Left ventricle myocardium superior (tissue), 1 donor: Measurements from ENCODE around the gene RTCB. TPM values are rescaled to one million over a fixed set of nuclear protein-coding genes. Genes with fewer than 3 reads are reported as not detected.

Experiments used
- ATAC-seq: fragments of 200-7000 bp; cut with Tn5 transposase; one replicate; pipeline ENCODE4 v1.9.1; 2020; ENCODE audit warnings: mild to moderate bottlenecking, moderate library complexity
- DNase-seq: peaks from one replicate; pipeline ENCODE4 v3.0.0-alpha.2; 2020
- intact Hi-C: fragments of 100-400 bp; cut with micrococcal nuclease; formaldehyde crosslinking; loops from one replicate; pipeline ENCODE4 v1.11.0; 2022
- long read RNA-seq: library from polyadenylated mRNA; unstranded; transcript quantifications from one replicate; pipeline ENCODE4 v2.0.0, GENCODE V29; 2021
- total RNA-seq: library from RNA; stranded (reverse); fragmentation: NEBNext Ultra II Directional; extraction: Animal tissue kit (Norgen Biotek cat#: 25700); gene quantifications from one replicate; pipeline ENCODE4 v1.2.1, GENCODE V29; 2021
- donor health status: DM: no; HTN: yes; CAD: no; lungs with severe emphysema.

Gene RTCB
- total RNA-seq = 43.0 TPM
- long read RNA-seq, transcript RTCB-201 (12 exons, 2,027 nt) = major isoform, 144 of 153 reads
- long read RNA-seq, partial matches to known transcripts = 4 of 153 reads
- long read RNA-seq, other reads (novel, unspliced or antisense) = 5 of 153 reads

GRCh38 chr22:32411829-32412592 is at the start of gene RTCB:
Gene RTCB, minus strand, starts transcription at chr22:32412247. Its CDS starts 91 bp downstream, at chr22:32412156.
- ATAC-seq (peak; percentile 95), DNase-seq (peak; percentile 95)
- intact Hi-C loops = no loop called here

GRCh38 chr22:32457031-32457430 is 45.0 kb upstream of the RTCB start:
- ATAC-seq = no peak
- intact Hi-C loops = no loop called here

GRCh38 chr22:32448980-32449379 is 36.9 kb upstream of the RTCB start:
- intact Hi-C loops = no loop called here
- ATAC-seq (no peak), DNase-seq (no peak)

More at GRCh38 chr22:32457031-32457430, 45.0 kb upstream of the RTCB start:
- no peak for DNase-seq

GRCh38 chr22:32446321-32446720 is 34.3 kb upstream of the RTCB start:
- DNase-seq (no peak), ATAC-seq (no peak)
- intact Hi-C loops = no loop called here

- ATAC-seq (no peak), DNase-seq (no peak)
- intact Hi-C loops = no loop called here
These were observed 32.0 kb upstream of the RTCB start for GRCh38 chr22:32444068-32444467.

- intact Hi-C loops = no loop called here
These were observed 18.3 kb upstream of the RTCB start for GRCh38 chr22:32430352-32430751.

GRCh38 chr22:32426881-32427280 is 14.8 kb upstream of the RTCB start:
- ATAC-seq (no peak), DNase-seq (no peak)
- intact Hi-C loops = no loop called here

More at GRCh38 chr22:32430352-32430751, 18.3 kb upstream of the RTCB start:
- DNase-seq = no peak
- no peak for ATAC-seq

GRCh38 chr22:32423664-32424063 is 11.6 kb upstream of the RTCB start:
- ATAC-seq = no peak

GRCh38 chr22:32422062-32422461 is 10.0 kb upstream of the RTCB start:
- no peak for DNase-seq

More at GRCh38 chr22:32423664-32424063, 11.6 kb upstream of the RTCB start:
- intact Hi-C loops = no loop called here
- no peak for DNase-seq

GRCh38 chr22:32421484-32421883 is 9.4 kb upstream of the RTCB start:
- DNase-seq (no peak), ATAC-seq (no peak)
- intact Hi-C loops = no loop called here

More at GRCh38 chr22:32422062-32422461, 10.0 kb upstream of the RTCB start:
- intact Hi-C loops = no loop called here
- ATAC-seq = no peak

GRCh38 chr22:32417906-32418305 is 5.9 kb upstream of the RTCB start:
- intact Hi-C loops = no loop called here
- DNase-seq (no peak), ATAC-seq (no peak)

GRCh38 chr22:32416556-32417085 is 4.6 kb upstream of the RTCB start:
- no peak for DNase-seq
- intact Hi-C loops = no loop called here
- no peak for ATAC-seq

GRCh38 chr22:32414191-32414590 is 2.1 kb upstream of the RTCB start:
- intact Hi-C loops = no loop called here
- DNase-seq (no peak), ATAC-seq (no peak)

GRCh38 chr22:32413719-32414118 is 1.7 kb upstream of the RTCB start:
- ATAC-seq (no peak), DNase-seq (no peak)

GRCh38 chr22:32411402-32411801 is 645 bp downstream of the RTCB start:
- intact Hi-C loops = no loop called here
- DNase-seq (no peak), ATAC-seq (no peak)

More at GRCh38 chr22:32413719-32414118, 1.7 kb upstream of the RTCB start:
- intact Hi-C loops = no loop called here

GRCh38 chr22:32410459-32410858 is 1.6 kb downstream of the RTCB start:
- intact Hi-C loops = no loop called here
- ATAC-seq (no peak), DNase-seq (no peak)

GRCh38 chr22:32409977-32410376 is 2.1 kb downstream of the RTCB start:
- no peak for ATAC-seq
- intact Hi-C loops = no loop called here

GRCh38 chr22:32407936-32408335 is 4.1 kb downstream of the RTCB start:
- intact Hi-C loops = no loop called here
- no peak for ATAC-seq

More at GRCh38 chr22:32409977-32410376, 2.1 kb downstream of the RTCB start:
- DNase-seq = no peak

GRCh38 chr22:32407312-32407711 is 4.7 kb downstream of the RTCB start:
- no peak for ATAC-seq
- DNase-seq = no peak
- intact Hi-C loops = no loop called here

More at GRCh38 chr22:32407936-32408335, 4.1 kb downstream of the RTCB start:
- DNase-seq = no peak

GRCh38 chr22:32404021-32404420 is 8.0 kb downstream of the RTCB start:
- intact Hi-C loops = no loop called here
- no peak for ATAC-seq
- no peak for DNase-seq

GRCh38 chr22:32401486-32401885 is 10.6 kb downstream of the RTCB start:
- intact Hi-C loops = no loop called here

More at GRCh38 chr22:32401486-32401885, 10.6 kb downstream of the RTCB start:
- DNase-seq = no peak
- no peak for ATAC-seq
